Osteoblast (primary cell): ENCODE data around the gene NUMA1. TPM values are rescaled to one million over a fixed set of nuclear protein-coding genes. Genes with fewer than 3 reads are reported as not detected.

Experiments used
- DNase-seq: peaks from one replicate; pipeline ENCODE4 v3.0.0; 2011; ENCODE audit warnings: low spot score, mixed read lengths; ENCODE audit not compliant: insufficient read length; ENCODE audit errors: missing footprints
- H2AFZ ChIP-seq: 2 replicates; pipeline ENCODE4 v1.6.0; 2011; ENCODE audit warnings: mild to moderate bottlenecking, low read length
- H3K27ac ChIP-seq: 2 replicates; pipeline ENCODE4 v1.5.1; 2011; ENCODE audit warnings: mild to moderate bottlenecking, low read depth, low read length, moderate library complexity
- H3K27me3 ChIP-seq: 2 replicates; pipeline ENCODE4 v1.6.0; 2012; ENCODE audit warnings: mild to moderate bottlenecking, control low read depth, inconsistent platforms, low read length, moderate library complexity; ENCODE audit not compliant: insufficient read depth
- H3K36me3 ChIP-seq: 2 replicates; pipeline ENCODE4 v1.5.1; 2011; ENCODE audit warnings: mild to moderate bottlenecking, low read length, control low read depth, moderate library complexity; ENCODE audit not compliant: insufficient read depth
- H3K4me1 ChIP-seq: 2 replicates; pipeline ENCODE4 v1.5.1; 2011; ENCODE audit warnings: mild to moderate bottlenecking, low read length, control low read depth, moderate library complexity; ENCODE audit not compliant: insufficient read depth
- H3K4me2 ChIP-seq: 2 replicates; pipeline ENCODE4 v1.6.0; 2011; ENCODE audit warnings: mild to moderate bottlenecking, low read length; ENCODE audit not compliant: insufficient read depth
- H3K4me3 ChIP-seq: fragments of 200-600 bp; sonication (generic); 3 replicates; pipeline ENCODE4 v1.5.1; 2012; ENCODE audit warnings: mild to moderate bottlenecking, low read length, inconsistent platforms; ENCODE audit not compliant: insufficient read depth
- H3K79me2 ChIP-seq: 2 replicates; pipeline ENCODE4 v1.6.0; 2012; ENCODE audit warnings: mild to moderate bottlenecking, low read length, control low read depth, inconsistent platforms; ENCODE audit not compliant: insufficient read depth
- H3K9me3 ChIP-seq: 2 replicates; pipeline ENCODE4 v1.5.1; 2011; ENCODE audit warnings: low read depth, low read length, control low read depth
- H4K20me1 ChIP-seq: 2 replicates; pipeline ENCODE4 v1.6.0; 2012; ENCODE audit warnings: mild to moderate bottlenecking, low read length, control low read depth; ENCODE audit not compliant: insufficient read depth
- total RNA-seq: library from RNA; depleted of rRNA; stranded (reverse); fragments of >200 nt; gene quantifications from 2 replicates; pipeline ENCODE4 v1.2.3, GENCODE V29; 2012
- TF ChIP-seq, protein P1 (sequence below): IDR thresholded peaks from 2 replicates; pipeline ENCODE4 v1.5.1; 2011; ENCODE audit warnings: mild to moderate bottlenecking, low read depth, low read length, moderate library complexity; ENCODE audit errors: extremely low read depth

Gene NUMA1
- total RNA-seq, 1 donor: 176 TPM

DNA sequence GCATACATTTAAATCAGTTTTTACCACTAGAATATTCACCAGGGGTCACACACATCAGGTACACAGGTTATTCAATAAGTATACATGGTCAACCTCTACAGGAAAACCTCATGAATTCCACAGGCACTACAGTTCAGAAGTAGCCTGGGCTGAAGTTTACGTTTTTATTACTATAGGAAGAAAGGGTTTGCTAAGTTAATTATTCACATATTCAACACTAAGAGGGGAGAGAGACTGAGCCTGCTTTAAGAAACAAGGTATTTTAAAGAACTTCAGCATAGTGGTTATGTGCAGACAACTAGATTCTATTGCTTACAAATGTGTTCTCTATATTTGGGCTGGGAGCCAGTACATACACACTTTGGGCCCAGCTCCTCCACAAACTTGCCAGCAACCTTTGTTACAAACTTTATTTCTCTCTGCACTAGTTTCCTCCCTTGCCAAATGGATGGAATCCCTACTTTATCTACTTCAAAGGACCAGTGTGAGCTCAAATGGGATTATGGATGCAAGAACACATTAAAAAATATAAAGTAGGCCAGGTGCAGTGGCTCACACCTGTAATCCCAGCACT lies 49.8 kb downstream of the NUMA1 start:
- H3K4me3 ChIP-seq: no peak overlapping the region
- H4K20me1 ChIP-seq: peaks cover 24% of the 10 kb centered on the region
- peaks cover 13% of the 10 kb centered on the region for H3K4me1 ChIP-seq
- no peaks in the 10 kb centered on the region for H3K27me3 ChIP-seq
- H3K36me3 ChIP-seq: peaks cover 71% of the 10 kb centered on the region
- H2AFZ ChIP-seq: no peak overlapping the region
- H3K9me3 ChIP-seq: no peaks in the 10 kb centered on the region
- no peak overlapping the region for H3K4me2 ChIP-seq
- DNase-seq: no peak
- H3K79me2 ChIP-seq: peaks cover 80% of the 10 kb centered on the region
- TF ChIP-seq, protein P1, sequence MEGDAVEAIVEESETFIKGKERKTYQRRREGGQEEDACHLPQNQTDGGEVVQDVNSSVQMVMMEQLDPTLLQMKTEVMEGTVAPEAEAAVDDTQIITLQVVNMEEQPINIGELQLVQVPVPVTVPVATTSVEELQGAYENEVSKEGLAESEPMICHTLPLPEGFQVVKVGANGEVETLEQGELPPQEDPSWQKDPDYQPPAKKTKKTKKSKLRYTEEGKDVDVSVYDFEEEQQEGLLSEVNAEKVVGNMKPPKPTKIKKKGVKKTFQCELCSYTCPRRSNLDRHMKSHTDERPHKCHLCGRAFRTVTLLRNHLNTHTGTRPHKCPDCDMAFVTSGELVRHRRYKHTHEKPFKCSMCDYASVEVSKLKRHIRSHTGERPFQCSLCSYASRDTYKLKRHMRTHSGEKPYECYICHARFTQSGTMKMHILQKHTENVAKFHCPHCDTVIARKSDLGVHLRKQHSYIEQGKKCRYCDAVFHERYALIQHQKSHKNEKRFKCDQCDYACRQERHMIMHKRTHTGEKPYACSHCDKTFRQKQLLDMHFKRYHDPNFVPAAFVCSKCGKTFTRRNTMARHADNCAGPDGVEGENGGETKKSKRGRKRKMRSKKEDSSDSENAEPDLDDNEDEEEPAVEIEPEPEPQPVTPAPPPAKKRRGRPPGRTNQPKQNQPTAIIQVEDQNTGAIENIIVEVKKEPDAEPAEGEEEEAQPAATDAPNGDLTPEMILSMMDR: no peak
- no peak overlapping the region for H3K27ac ChIP-seq

DNA sequence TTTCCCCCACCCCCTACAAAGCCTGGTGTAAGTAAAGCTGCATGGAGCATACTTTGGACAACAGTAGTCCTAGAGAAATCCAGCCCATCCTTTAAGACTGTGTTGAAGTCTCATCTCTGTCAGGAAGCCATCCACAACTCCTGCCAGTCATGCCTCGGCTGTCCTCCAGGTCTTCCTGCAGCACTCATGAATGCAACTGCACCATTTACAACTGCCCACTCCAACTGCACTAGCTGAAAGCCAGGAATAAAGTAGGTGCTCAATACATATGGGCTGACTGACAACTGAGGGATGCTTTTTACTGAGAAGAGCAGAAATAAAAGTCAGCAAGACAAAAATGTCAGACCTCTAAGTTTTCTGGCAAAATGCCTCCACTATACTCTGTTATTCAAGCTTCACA lies 54.3 kb downstream of the NUMA1 start:
- Histone ChIP-seq H3K27ac (peak overlapping the region; percentile 80), H3K9me3 (no peaks in the 10 kb centered on the region), H3K27me3 (no peaks in the 10 kb centered on the region), H3K4me3 (no peak overlapping the region), H3K79me2 (peaks cover 66% of the 10 kb centered on the region), H3K36me3 (peaks cover 80% of the 10 kb centered on the region), H3K4me1 (peaks cover 23% of the 10 kb centered on the region), H4K20me1 (peaks cover 30% of the 10 kb centered on the region), H2AFZ (no peak overlapping the region), H3K4me2 (no peak overlapping the region)
- no peak for DNase-seq
- TF ChIP-seq, protein P1: no peak

- Histone ChIP-seq H3K4me2 (no peak overlapping the region), H4K20me1 (peaks cover 22% of the 10 kb centered on the region), H3K27ac (no peak overlapping the region), H3K9me3 (no peaks in the 10 kb centered on the region), H3K36me3 (peaks cover 86% of the 10 kb centered on the region), H2AFZ (no peak overlapping the region), H3K4me3 (no peak overlapping the region), H3K27me3 (no peaks in the 10 kb centered on the region), H3K4me1 (peaks cover 23% of the 10 kb centered on the region), H3K79me2 (peaks cover 52% of the 10 kb centered on the region)
- TF ChIP-seq, protein P1: no peak
- no peak for DNase-seq
Measured at GRCh38 chr11:72024069-72024754, 56.1 kb downstream of the NUMA1 start.

DNA sequence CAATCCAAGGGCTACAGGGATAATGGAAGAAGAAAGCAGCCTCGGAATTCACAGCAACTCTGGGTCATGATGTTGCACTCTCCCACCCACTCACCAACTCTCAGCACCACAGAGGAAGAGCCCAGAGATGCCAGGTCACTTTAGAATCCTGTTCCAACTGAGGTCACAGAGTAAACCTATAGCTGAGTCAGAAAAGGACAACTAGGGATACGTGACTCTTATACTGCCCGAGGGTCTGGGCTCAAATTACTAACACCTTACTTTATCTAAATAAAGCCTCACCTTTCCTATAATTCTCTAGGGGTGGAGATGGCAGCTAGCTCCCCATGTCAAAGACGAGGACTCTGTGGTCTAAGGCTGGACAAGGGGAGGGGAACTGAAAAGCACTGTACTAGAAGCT lies 57.0 kb downstream of the NUMA1 start:
- Histone ChIP-seq H4K20me1 (peaks cover 22% of the 10 kb centered on the region), H3K9me3 (no peaks in the 10 kb centered on the region), H3K27me3 (no peaks in the 10 kb centered on the region), H3K36me3 (peaks cover 86% of the 10 kb centered on the region), H3K79me2 (peaks cover 45% of the 10 kb centered on the region), H3K4me1 (peaks cover 23% of the 10 kb centered on the region), H3K4me3 (no peak overlapping the region), H3K27ac (no peak overlapping the region), H3K4me2 (no peak overlapping the region), H2AFZ (no peak overlapping the region)
- DNase-seq: no peak
- TF ChIP-seq, protein P1: no peak
